SK-N-SH (cell line): ENCODE measurements around the gene ROBO4. TPM values are rescaled to one million over a fixed set of nuclear protein-coding genes. Genes with fewer than 3 reads are reported as not detected.

ENCODE experiments used
- CTCF ChIA-PET: fragments of 300-600, 350-600 bp; formaldehyde crosslinking; extraction: SDS; loops from one replicate; lab custom pipeline; 2021; lab: Yijun Ruan, JAX
- POLR2A ChIA-PET: fragments of 350-600 bp; sonication (Branson Sonifier 250); formaldehyde crosslinking; extraction: SDS; loops from one replicate; lab custom pipeline; 2020; ENCODE audit warnings: antibody characterized with exemption, inconsistent platforms; lab: Yijun Ruan, JAX
- DNase-seq: peaks from one replicate; pipeline ENCODE4 v3.0.0; 2012
- H2AFZ ChIP-seq: fragments of 200-600 bp; sonication (generic); 2 replicates; pipeline ENCODE4 v1.8.1; 2016; ENCODE audit warnings: antibody characterized with exemption, mild to moderate bottlenecking, low read depth
- H3F3A ChIP-seq: fragments of 200-600 bp; sonication (generic); replicated peaks from 2 replicates; pipeline ENCODE3; 2016; ENCODE audit warnings: antibody characterized with exemption, mild to moderate bottlenecking; ENCODE audit not compliant: insufficient read depth
- H3K27ac ChIP-seq, 2 experiments: fragments of 200-500 bp in 1 of 2; fragments of 200-600 bp in 1 of 2; sonication (Bioruptor generic) in 1 of 2; sonication (generic), shearing (Covaris generic) in 1 of 2; 2 replicates each; pipeline versions ENCODE4 v1.5.1 to v1.6.1; 2014 to 2016; ENCODE audit warnings: low read depth in 2 of 2, inconsistent platforms in 1 of 2, low read length in 1 of 2, mild to moderate bottlenecking in 1 of 2, mixed read lengths in 1 of 2
- H3K27me3 ChIP-seq: fragments of 200-600 bp; sonication (generic), shearing (Covaris generic); 2 replicates; pipeline ENCODE4 v1.6.1; 2016; ENCODE audit warnings: mixed run types; ENCODE audit not compliant: insufficient read depth
- H3K36me3 ChIP-seq, 2 experiments: fragments of 200-500 bp in 1 of 2; fragments of 200-600 bp in 1 of 2; sonication (Bioruptor generic) in 1 of 2; sonication (generic) in 1 of 2; replicated peaks in 1 of 2; 2 replicates each; pipeline versions ENCODE3 to v1.5.1; 2014 to 2016; ENCODE audit warnings: low read length in 1 of 2, mild to moderate bottlenecking in 1 of 2; ENCODE audit not compliant: insufficient read depth in 2 of 2, control insufficient read depth in 1 of 2
- H3K4me1 ChIP-seq, 2 experiments: fragments of 200-500 bp in 1 of 2; fragments of 200-600 bp in 1 of 2; sonication (Bioruptor generic) in 1 of 2; sonication (generic), shearing (Covaris generic) in 1 of 2; 2 replicates each; pipeline versions ENCODE4 v1.5.1 to v1.6.1; 2014 to 2016; ENCODE audit warnings: low read depth in 1 of 2, low read length in 1 of 2, mixed run types in 1 of 2; ENCODE audit not compliant: insufficient read depth in 2 of 2, control insufficient read depth in 1 of 2
- H3K4me2 ChIP-seq: fragments of 200-600 bp; sonication (generic), shearing (Covaris generic); 2 replicates; pipeline ENCODE4 v1.6.1; 2017; ENCODE audit warnings: mixed run types
- H3K4me3 ChIP-seq, 2 experiments: fragments of 200-500 bp in 1 of 2; fragments of 200-600 bp in 1 of 2; sonication (Bioruptor generic) in 1 of 2; sonication (generic), shearing (Covaris generic) in 1 of 2; 2 replicates each; pipeline versions ENCODE4 v1.5.1 to v1.8.1; 2014 to 2016; ENCODE audit warnings: low read depth in 2 of 2, inconsistent platforms in 1 of 2, low read length in 1 of 2, mild to moderate bottlenecking in 1 of 2, mixed read lengths in 1 of 2, moderate library complexity in 1 of 2
- H3K79me2 ChIP-seq: fragments of 200-600 bp; sonication (generic); 2 replicates; pipeline ENCODE4 v1.8.1; 2017; ENCODE audit warnings: mild to moderate bottlenecking; ENCODE audit not compliant: insufficient read depth
- H3K9ac ChIP-seq: fragments of 200-600 bp; sonication (generic); 2 replicates; pipeline ENCODE4 v1.6.1; 2017; ENCODE audit warnings: mixed run types
- H3K9me2 ChIP-seq: fragments of 200-600 bp; sonication (generic); 2 replicates; pipeline ENCODE4 v1.6.1; 2017; ENCODE audit warnings: mixed run types
- H3K9me3 ChIP-seq: fragments of 200-600 bp; sonication (generic); 2 replicates; pipeline ENCODE4 v1.6.1; 2017; ENCODE audit warnings: mixed run types, mild to moderate bottlenecking, moderate library complexity
- H4K20me1 ChIP-seq: fragments of 200-600 bp; sonication (generic); 2 replicates; pipeline ENCODE4 v1.6.1; 2017; ENCODE audit warnings: mild to moderate bottlenecking, mixed run types; ENCODE audit not compliant: insufficient read depth
- CHD2 ChIP-seq: fragments of 150-350 bp; IDR thresholded peaks from 2 replicates; pipeline ENCODE4 v1.6.1; 2018; ENCODE audit warnings: low read length; ENCODE audit not compliant: partially characterized antibody
- CTCF ChIP-seq: fragments of 200-600 bp; sonication (generic); IDR thresholded peaks from 2 replicates; pipeline ENCODE4 v1.6.1; 2017; ENCODE audit warnings: antibody characterized with exemption, mild to moderate bottlenecking, moderate library complexity
- ELF1 ChIP-seq: IDR thresholded peaks from 2 replicates; pipeline ENCODE4 v1.4.0; 2012
- EZH2phosphoT487 ChIP-seq: fragments of 200-600 bp; sonication (generic); IDR thresholded peaks from 2 replicates; pipeline ENCODE4 v1.6.1; 2017; ENCODE audit warnings: low read depth, mixed run types, mild to moderate bottlenecking, antibody characterized with exemption, moderate library complexity, borderline replicate concordance
- FOSL2 ChIP-seq: IDR thresholded peaks from 2 replicates; pipeline ENCODE4 v1.4.0; 2012; ENCODE audit warnings: low read depth, mild to moderate bottlenecking, moderate library complexity, borderline replicate concordance
- GABPA ChIP-seq: IDR thresholded peaks from 2 replicates; pipeline ENCODE4 v1.4.0; 2012; ENCODE audit warnings: low read depth, mild to moderate bottlenecking
- IRF3 ChIP-seq: fragments of 150-350 bp; IDR thresholded peaks from 2 replicates; pipeline ENCODE4 v1.6.1; 2016; ENCODE audit warnings: mild to moderate bottlenecking, low read depth, low read length
- RCOR1 ChIP-seq: fragments of 150-350 bp; IDR thresholded peaks from 2 replicates; pipeline ENCODE4 v1.6.1; 2017; ENCODE audit warnings: antibody characterized with exemption, low read length
- REST ChIP-seq: IDR thresholded peaks from 2 replicates; pipeline ENCODE4 v1.6.1; 2012; ENCODE audit warnings: mild to moderate bottlenecking, low read depth, low read length, moderate library complexity
- RFX5 ChIP-seq: IDR thresholded peaks from 2 replicates; pipeline ENCODE4 v1.6.1; 2012; ENCODE audit warnings: mild to moderate bottlenecking, improper control_type of control experiment, low read length
- TAF1 ChIP-seq: IDR thresholded peaks from 2 replicates; pipeline ENCODE4 v1.6.1; 2012; ENCODE audit warnings: low read depth, mild to moderate bottlenecking, low read length, moderate library complexity, borderline replicate concordance
- TEAD4 ChIP-seq: IDR thresholded peaks from 2 replicates; pipeline ENCODE4 v1.4.0; 2012; ENCODE audit warnings: mild to moderate bottlenecking, borderline replicate concordance; ENCODE audit not compliant: insufficient read depth
- WGBS: methylation state at CpG from one replicate; pipeline ENCODE4 v1.1.6; 2017; ENCODE audit warnings: low lambda C conversion rate; 5-methylcytosine and 5-hydroxymethylcytosine counted together
- polyA plus RNA-seq, 3 experiments: library from polyadenylated mRNA; depleted of rRNA; stranded (reverse); fragments of >200 nt; gene quantifications; 2 replicates each; pipeline ENCODE4 v1.2.3, GENCODE V29; 2012

The ROBO4 gene
- polyA plus RNA-seq, 1 of the 3 experiments (the other 2 are of a cell fraction) = 0.95 TPM

- Histone ChIP-seq H3K27ac (no peak overlapping the region), H3K9ac (no peak overlapping the region), H3K4me3 (no peak overlapping the region), H3K4me1 (peaks cover 0 to 8% of the 10 kb centered on the region in 2 experiments; a peak in 1 of 4 replicates), H3K79me2 (no peaks in the 10 kb centered on the region)
- WGBS = 42% methylated on average over 2 of the region's 2 CpGs
- TF ChIP-seq ELF1 (no peak), GABPA (no peak), FOSL2 (no peak), TEAD4 (no peak), RCOR1 (no peak), TAF1 (no peak), CTCF (no peak), RFX5 (no peak), EZH2phosphoT487 (no peak), CHD2 (no peak), REST (no peak), IRF3 (no peak)
- TF ChIP-seq, all 33 proteins: peak for 0
- Histone ChIP-seq H3K27me3 (peaks cover 36% of the 10 kb centered on the region), H3K9me2 (no peaks in the 10 kb centered on the region), H4K20me1 (no peaks in the 10 kb centered on the region), H3K4me2 (no peak overlapping the region), H3K9me3 (no peaks in the 10 kb centered on the region), H3F3A (no peaks in the 10 kb centered on the region), H2AFZ (no peak overlapping the region), H3K36me3 (no peaks in the 10 kb centered on the region)
- no peak for DNase-seq
- CTCF ChIA-PET = interaction anchor here (0.8 to 7.6 kb wide), 5 partner anchors 7 to 215 kb away, joined by 3 to 46 read pairs (median 6); partner anchors contain the start of gene ROBO3
- POLR2A ChIA-PET = no interaction called here
Observed at GRCh38 chr11:124859171-124859570, 38.5 kb downstream of the ROBO4 start.
